Endodermal cell (in vitro differentiated cells): ENCODE results near the gene VOPP1. TPM values are rescaled to one million over a fixed set of nuclear protein-coding genes. Genes with fewer than 3 reads are reported as not detected.

Experiments
- DNase-seq: peaks from one replicate; pipeline ENCODE4 v3.0.0-alpha.2; 2017
- H3K27ac ChIP-seq: 2 replicates; pipeline ENCODE4 v1.5.1; 2013; ENCODE audit warnings: mild to moderate bottlenecking, low read depth, low read length, moderate library complexity
- H3K27me3 ChIP-seq: 2 replicates; pipeline ENCODE4 v1.6.1; 2013; ENCODE audit warnings: mild to moderate bottlenecking, low read length, moderate library complexity; ENCODE audit not compliant: insufficient read depth, control insufficient read depth, poor library complexity, severe bottlenecking
- H3K36me3 ChIP-seq: 2 replicates; pipeline ENCODE4 v1.7.0; 2013; ENCODE audit warnings: mild to moderate bottlenecking, low read length, moderate library complexity; ENCODE audit not compliant: control insufficient read depth, insufficient read depth
- H3K4me1 ChIP-seq: one replicate; pipeline ENCODE4 v1.7.0; 2013; ENCODE audit warnings: low read length; ENCODE audit not compliant: control insufficient read depth, insufficient read depth
- H3K4me3 ChIP-seq: 2 replicates; pipeline ENCODE4 v1.5.1; 2013; ENCODE audit warnings: mild to moderate bottlenecking, low read length, moderate library complexity
- H3K9ac ChIP-seq: 2 replicates; pipeline ENCODE4 v1.6.1; 2013; ENCODE audit warnings: mild to moderate bottlenecking, low read length, moderate library complexity; ENCODE audit not compliant: poor library complexity, severe bottlenecking; ENCODE audit errors: extremely low read depth
- H3K9me3 ChIP-seq: 2 replicates; pipeline ENCODE4 v1.6.1; 2013; ENCODE audit warnings: mild to moderate bottlenecking, low read length, moderate library complexity; ENCODE audit not compliant: control insufficient read depth
- H3K27ac Mint-ChIP-seq: 2 replicates; pipeline ENCODE4 v1.8.0; 2020; ENCODE audit warnings: mixed read lengths
- H3K27me3 Mint-ChIP-seq: 2 replicates; pipeline ENCODE4 v1.8.0; 2021; ENCODE audit warnings: mild to moderate bottlenecking, mixed read lengths; ENCODE audit not compliant: insufficient read depth
- H3K36me3 Mint-ChIP-seq: 2 replicates; pipeline ENCODE4 v1.8.0; 2020; ENCODE audit warnings: low read depth, mixed read lengths
- H3K4me1 Mint-ChIP-seq: 2 replicates; pipeline ENCODE4 v1.8.0; 2020; ENCODE audit warnings: mixed read lengths
- H3K4me3 Mint-ChIP-seq: 2 replicates; pipeline ENCODE4 v1.8.0; 2020; ENCODE audit warnings: mild to moderate bottlenecking, moderate library complexity, mixed read lengths
- H3K9me3 Mint-ChIP-seq: 2 replicates; pipeline ENCODE4 v1.8.0; 2020; ENCODE audit warnings: mild to moderate bottlenecking, mixed read lengths
- CTCF ChIP-seq: fragments of 200-600 bp; sonication (generic); conservative IDR thresholded peaks from 2 replicates; pipeline ENCODE4 v1.5.0; 2021; ENCODE audit warnings: antibody characterized with exemption, mild to moderate bottlenecking
- WGBS, 2 experiments: methylation state at CpG; one replicate each; pipeline versions ENCODE4 v1.1.5 to v1.1.7; 2013; ENCODE audit warnings: missing lambda C conversion rate in 2 of 2, mixed read lengths in 1 of 2; ENCODE audit not compliant: insufficient coverage in 1 of 2, insufficient read length in 1 of 2; 5-methylcytosine and 5-hydroxymethylcytosine counted together
- total RNA-seq, 2 donors: library from RNA; stranded (reverse); fragmentation: NEBNext Ultra II Directional in 1 of 2; extraction: Animal tissue kit (Norgen Biotek cat#: 25700) in 1 of 2; gene quantifications; 2 replicates in 1 of 2; 3 replicates in 1 of 2; pipeline ENCODE4 v1.2.1, GENCODE V29; 2021

VOPP1 gene
- total RNA-seq, 2 donors from 2014 or later = 48.8 to 53.6 TPM

GRCh38 chr7:55425141-55425752 is 147.1 kb downstream of the VOPP1 start:
- Mint-ChIP-seq H3K4me1 (peaks cover 18% of the 10 kb centered on the region), H3K27ac (no peak overlapping the region), H3K4me3 (no peak overlapping the region), H3K9me3 (no peaks in the 10 kb centered on the region), H3K36me3 (peaks cover 18% of the 10 kb centered on the region), H3K27me3 (no peaks in the 10 kb centered on the region)
- WGBS, 2 experiments = 92 to 100% methylated on average over 8 to 11 of the region's 11 CpGs
- Histone ChIP-seq H3K4me1 (no peaks in the 10 kb centered on the region), H3K9me3 (no peaks in the 10 kb centered on the region), H3K4me3 (no peak overlapping the region), H3K27me3 (no peaks in the 10 kb centered on the region), H3K9ac (no peak overlapping the region), H3K36me3 (peaks cover 17% of the 10 kb centered on the region), H3K27ac (no peak overlapping the region)
- TF ChIP-seq CTCF = no peak
- no peak for DNase-seq

DNA sequence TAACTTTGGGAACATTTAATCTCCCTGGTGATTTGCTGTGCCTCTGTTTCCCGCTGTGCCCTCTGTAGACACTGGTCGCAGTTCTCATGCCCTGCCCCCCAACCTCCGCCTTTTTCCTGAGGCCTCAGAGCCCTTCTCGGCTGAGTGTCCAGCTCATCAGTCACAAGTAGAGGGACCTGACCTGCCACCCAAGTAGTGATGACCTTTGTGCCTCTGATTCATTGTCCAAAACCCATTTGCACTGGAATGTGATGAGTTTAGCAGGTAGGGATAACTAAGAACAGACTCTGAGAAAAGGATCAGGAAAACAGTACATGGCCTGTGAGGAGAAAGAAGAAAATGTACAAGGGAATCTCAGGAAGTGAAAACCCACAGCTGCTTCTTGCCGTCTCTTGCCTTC is 148.4 kb downstream of the VOPP1 start:
- Mint-ChIP-seq H3K27me3 (no peaks in the 10 kb centered on the region), H3K4me1 (peaks cover 21% of the 10 kb centered on the region), H3K4me3 (no peak overlapping the region), H3K9me3 (no peaks in the 10 kb centered on the region), H3K36me3 (peaks cover 18% of the 10 kb centered on the region), H3K27ac (peak overlapping the region; percentile 10)
- peaks cover 17% of the 10 kb centered on the region for H3K36me3 ChIP-seq
- no peak overlapping the region for H3K27ac ChIP-seq
- DNase-seq = no peak
- H3K27me3 ChIP-seq = no peaks in the 10 kb centered on the region
- no peaks in the 10 kb centered on the region for H3K9me3 ChIP-seq
- H3K9ac ChIP-seq = no peak overlapping the region
- no peak for TF ChIP-seq CTCF
- 61 to 82% methylated on average over 5 of the region's 5 CpGs for WGBS, 2 experiments
- H3K4me1 ChIP-seq = no peaks in the 10 kb centered on the region
- no peak overlapping the region for H3K4me3 ChIP-seq

GRCh38 chr7:55423277-55423711 is 149.0 kb downstream of the VOPP1 start:
- peaks cover 14% of the 10 kb centered on the region for H3K36me3 ChIP-seq
- Mint-ChIP-seq H3K27me3 (no peaks in the 10 kb centered on the region), H3K36me3 (peaks cover 18% of the 10 kb centered on the region), H3K4me3 (no peak overlapping the region), H3K4me1 (peaks cover 21% of the 10 kb centered on the region), H3K9me3 (no peaks in the 10 kb centered on the region), H3K27ac (peak overlapping the region; percentile 40)
- H3K27me3 ChIP-seq = no peaks in the 10 kb centered on the region
- H3K9ac ChIP-seq = no peak overlapping the region
- no peaks in the 10 kb centered on the region for H3K4me1 ChIP-seq
- peak; percentile 62 for DNase-seq
- H3K27ac ChIP-seq = no peak overlapping the region
- no peak overlapping the region for H3K4me3 ChIP-seq
- 95 to 100% methylated on average over 2 to 5 of the region's 5 CpGs for WGBS, 2 experiments
- no peaks in the 10 kb centered on the region for H3K9me3 ChIP-seq
- peak; percentile 55 for TF ChIP-seq CTCF

Other genes with a start within 250 kb of the VOPP1 start
- gene LANCL2, start 207.2 kb downstream of the VOPP1 start, total RNA-seq = 10 to 100 TPM in 1 of 2 donors, 1 to 10 TPM in 1; 9.4 to 17.7 TPM